HG02678 (cell line): ENCODE measurements around the gene CDC14A.
"Not testable (repeated sequence)": the region's sequence is repeated elsewhere in the genome, so short reads cannot be mapped to it uniquely, and the experiment has no call there.

ENCODE experiments used
- ATAC-seq: cut with Tn5 transposase; IDR thresholded peaks from one replicate; pipeline ENCODE4 v1.9.1; 2021; ENCODE audit warnings: mild to moderate bottlenecking, moderate library complexity; ENCODE audit not compliant: unreplicated experiment

Gene CDC14A

GRCh38 chr1:100400404-100400803, 48.1 kb downstream of the CDC14A start:
- ATAC-seq = peak; percentile 61

- no peak for ATAC-seq
Measured at GRCh38 chr1:100404821-100405220, 52.5 kb downstream of the CDC14A start.

GRCh38 chr1:100405902-100406301, 53.6 kb downstream of the CDC14A start:
- not testable (repeated sequence) for ATAC-seq

- ATAC-seq = not testable (repeated sequence)
Measured at GRCh38 chr1:100407390-100407789, 55.1 kb downstream of the CDC14A start.

GRCh38 chr1:100411019-100411418, 58.7 kb downstream of the CDC14A start:
- ATAC-seq = no peak

GRCh38 chr1:100411574-100411973, 59.3 kb downstream of the CDC14A start:
- ATAC-seq = no peak

- ATAC-seq = no peak
Measured at GRCh38 chr1:100413035-100413434, 60.7 kb downstream of the CDC14A start.

- ATAC-seq = no peak
Measured at GRCh38 chr1:100414693-100415497, 62.6 kb downstream of the CDC14A start.

- ATAC-seq = no peak
Measured at GRCh38 chr1:100415498-100415778, 63.1 kb downstream of the CDC14A start.

GRCh38 chr1:100419072-100419471, 66.8 kb downstream of the CDC14A start:
- no peak for ATAC-seq

GRCh38 chr1:100422065-100422464, 69.8 kb downstream of the CDC14A start:
- ATAC-seq = no peak

GRCh38 chr1:100423832-100424337, 71.6 kb downstream of the CDC14A start:
- peak; percentile 81 for ATAC-seq

- no peak for ATAC-seq
Measured at GRCh38 chr1:100428160-100428559, 75.9 kb downstream of the CDC14A start.

- ATAC-seq = no peak
Measured at GRCh38 chr1:100430325-100430756, 78.0 kb downstream of the CDC14A start.

GRCh38 chr1:100431954-100432353, 79.6 kb downstream of the CDC14A start:
- no peak for ATAC-seq

- no peak for ATAC-seq
Measured at GRCh38 chr1:100433563-100433962, 81.3 kb downstream of the CDC14A start.

- no peak for ATAC-seq
Measured at GRCh38 chr1:100434831-100435230, 82.5 kb downstream of the CDC14A start.

- ATAC-seq = no peak
Measured at GRCh38 chr1:100438375-100438774, 86.1 kb downstream of the CDC14A start.

GRCh38 chr1:100438789-100439188, 86.5 kb downstream of the CDC14A start:
- no peak for ATAC-seq

GRCh38 chr1:100440075-100440809, 87.9 kb downstream of the CDC14A start:
- ATAC-seq = peak; percentile 50

GRCh38 chr1:100441146-100441545, 88.8 kb downstream of the CDC14A start:
- no peak for ATAC-seq

- ATAC-seq = no peak
Measured at GRCh38 chr1:100441651-100442050, 89.3 kb downstream of the CDC14A start.
